ENCODE data around the gene DNAJB14.

The DNAJB14 gene

GRCh38 chr4:99886146-99886545 is 60.3 kb downstream of the DNAJB14 start:
- no peak for TF ChIP-seq CTCF (conservative IDR thresholded peaks at IDR 0.05; ENCODE audit: low read depth, low read length)
- H3K4me3 ChIP-seq (ENCODE audit: low read length): no peak overlapping the region
- DNase-seq (ENCODE audit: low read depth): peak; percentile 76

- TF ChIP-seq CTCF (conservative IDR thresholded peaks at IDR 0.05; ENCODE audit: low read depth, low read length): no peak
- H3K4me3 ChIP-seq (ENCODE audit: low read length): no peak overlapping the region
- DNase-seq (ENCODE audit: low read depth): no peak
These were observed 60.7 kb downstream of the DNAJB14 start for GRCh38 chr4:99885687-99886086.

- DNase-seq (ENCODE audit: low read depth): no peak
- no peak overlapping the region for H3K4me3 ChIP-seq (ENCODE audit: low read length)
- TF ChIP-seq CTCF (conservative IDR thresholded peaks at IDR 0.05; ENCODE audit: low read depth, low read length): peak; percentile 57
These were observed 61.3 kb downstream of the DNAJB14 start for GRCh38 chr4:99885063-99885664.

GRCh38 chr4:99879458-99879857 is 67.0 kb downstream of the DNAJB14 start:
- no peak overlapping the region for H3K4me3 ChIP-seq (ENCODE audit: low read length)
- no peak for DNase-seq (ENCODE audit: low read depth)
- TF ChIP-seq CTCF (conservative IDR thresholded peaks at IDR 0.05; ENCODE audit: low read depth, low read length): no peak

- no peak for TF ChIP-seq CTCF (conservative IDR thresholded peaks at IDR 0.05; ENCODE audit: low read depth, low read length)
- no peak overlapping the region for H3K4me3 ChIP-seq (ENCODE audit: low read length)
- no peak for DNase-seq (ENCODE audit: low read depth)
These were observed 67.8 kb downstream of the DNAJB14 start for GRCh38 chr4:99878604-99879003.

- TF ChIP-seq CTCF (conservative IDR thresholded peaks at IDR 0.05; ENCODE audit: low read depth, low read length): no peak
- no peak for DNase-seq (ENCODE audit: low read depth)
- H3K4me3 ChIP-seq (ENCODE audit: low read length): no peak overlapping the region
These were observed 69.5 kb downstream of the DNAJB14 start for GRCh38 chr4:99876946-99877345.

GRCh38 chr4:99875071-99875470 is 71.3 kb downstream of the DNAJB14 start:
- TF ChIP-seq CTCF (conservative IDR thresholded peaks at IDR 0.05; ENCODE audit: low read depth, low read length): no peak
- DNase-seq (ENCODE audit: low read depth): no peak
- no peak overlapping the region for H3K4me3 ChIP-seq (ENCODE audit: low read length)

Measured in retinal pigment epithelial cell (primary cell).